ENCODE measurements around the gene SLC9A8.

Gene SLC9A8

GRCh38 chr20:49784291-49784690 lies 28.3 kb upstream of the SLC9A8 start:
- no peak for DNase-seq
- Histone ChIP-seq H4K20me1 (ENCODE audit: insufficient read depth, low read length) (no peaks in the 10 kb centered on the region), H3K9me3 (replicated peaks; ENCODE audit: insufficient read depth, low read length) (no peaks in the 10 kb centered on the region), H3K9ac (ENCODE audit: low read length) (no peak overlapping the region), H3F3A (ENCODE audit: insufficient read depth, low read length) (peaks cover 20% of the 10 kb centered on the region), H2AFZ (ENCODE audit: low read length) (no peak overlapping the region), H3K4me3 (ENCODE audit: low read length) (no peak overlapping the region), H3K4me1 (ENCODE audit: low read length) (peaks cover 17% of the 10 kb centered on the region), H3K27ac (ENCODE audit: low read length) (no peak overlapping the region), H3K36me3 (replicated peaks; ENCODE audit: insufficient read depth, low read length) (no peaks in the 10 kb centered on the region), H3K9me2 (replicated peaks; ENCODE audit: insufficient read depth, low read length) (no peaks in the 10 kb centered on the region), H3K79me2 (ENCODE audit: low read length) (no peaks in the 10 kb centered on the region), H3K27me3 (replicated peaks; ENCODE audit: insufficient read depth, low read length) (no peaks in the 10 kb centered on the region), H3K4me2 (ENCODE audit: low read depth, low read length) (no peak overlapping the region)
- TF ChIP-seq EZH2phosphoT487 (IDR thresholded peaks at IDR 0.05; ENCODE audit: low read length) (no peak), CTCF (IDR thresholded peaks at IDR 0.05; ENCODE audit: low read length) (no peak), EZH2 (optimal IDR thresholded peaks at IDR 0.05; ENCODE audit: low read depth, low read length) (no peak)

GRCh38 chr20:49785149-49785851 lies 27.3 kb upstream of the SLC9A8 start:
- no peak for DNase-seq
- Histone ChIP-seq H3K9ac (ENCODE audit: low read length) (peak overlapping the region; percentile 32; the same call in 1 of the 2 replicates), H3K79me2 (ENCODE audit: low read length) (no peaks in the 10 kb centered on the region), H3K27ac (ENCODE audit: low read length) (peak overlapping the region; percentile 74), H3K4me3 (ENCODE audit: low read length) (peak overlapping the region; percentile 47), H3K27me3 (replicated peaks; ENCODE audit: insufficient read depth, low read length) (no peaks in the 10 kb centered on the region), H3K9me2 (replicated peaks; ENCODE audit: insufficient read depth, low read length) (no peaks in the 10 kb centered on the region), H3K4me2 (ENCODE audit: low read depth, low read length) (peak overlapping the region; percentile 57), H3K36me3 (replicated peaks; ENCODE audit: insufficient read depth, low read length) (no peaks in the 10 kb centered on the region), H2AFZ (ENCODE audit: low read length) (peak overlapping the region; percentile 6), H3F3A (ENCODE audit: insufficient read depth, low read length) (peaks cover 20% of the 10 kb centered on the region), H3K4me1 (ENCODE audit: low read length) (peaks cover 17% of the 10 kb centered on the region), H3K9me3 (replicated peaks; ENCODE audit: insufficient read depth, low read length) (no peaks in the 10 kb centered on the region), H4K20me1 (ENCODE audit: insufficient read depth, low read length) (no peaks in the 10 kb centered on the region)
- TF ChIP-seq CTCF (IDR thresholded peaks at IDR 0.05; ENCODE audit: low read length) (no peak), EZH2 (optimal IDR thresholded peaks at IDR 0.05; ENCODE audit: low read depth, low read length) (no peak), EZH2phosphoT487 (IDR thresholded peaks at IDR 0.05; ENCODE audit: low read length) (no peak)

- peak overlapping the region; percentile 74 for H3K27ac ChIP-seq (ENCODE audit: low read length)
- no peaks in the 10 kb centered on the region for H3K27me3 ChIP-seq (replicated peaks; ENCODE audit: insufficient read depth, low read length)
- H3F3A ChIP-seq (ENCODE audit: insufficient read depth, low read length) = peaks cover 20% of the 10 kb centered on the region
- peak overlapping the region; percentile 32; the same call in 1 of the 2 replicates for H3K9ac ChIP-seq (ENCODE audit: low read length)
- DNase-seq = peak; percentile 89
- H3K9me2 ChIP-seq (replicated peaks; ENCODE audit: insufficient read depth, low read length) = no peaks in the 10 kb centered on the region
- H3K4me1 ChIP-seq (ENCODE audit: low read length) = peaks cover 17% of the 10 kb centered on the region
- TF ChIP-seq CTCF (IDR thresholded peaks at IDR 0.05; ENCODE audit: low read length) (no peak), EZH2 (optimal IDR thresholded peaks at IDR 0.05; ENCODE audit: low read depth, low read length) (no peak), EZH2phosphoT487 (IDR thresholded peaks at IDR 0.05; ENCODE audit: low read length) (no peak)
- no peaks in the 10 kb centered on the region for H3K79me2 ChIP-seq (ENCODE audit: low read length)
- H3K36me3 ChIP-seq (replicated peaks; ENCODE audit: insufficient read depth, low read length) = no peaks in the 10 kb centered on the region
- no peaks in the 10 kb centered on the region for H4K20me1 ChIP-seq (ENCODE audit: insufficient read depth, low read length)
- H3K4me3 ChIP-seq (ENCODE audit: low read length) = peak overlapping the region; percentile 47
- peak overlapping the region; percentile 6 for H2AFZ ChIP-seq (ENCODE audit: low read length)
- peak overlapping the region; percentile 57 for H3K4me2 ChIP-seq (ENCODE audit: low read depth, low read length)
- H3K9me3 ChIP-seq (replicated peaks; ENCODE audit: insufficient read depth, low read length) = no peaks in the 10 kb centered on the region
Measured at GRCh38 chr20:49785852-49786175, 26.8 kb upstream of the SLC9A8 start.

Data from MM.1S (cell line).